ENCODE results near the gene NCS1.

The NCS1 gene

DNA sequence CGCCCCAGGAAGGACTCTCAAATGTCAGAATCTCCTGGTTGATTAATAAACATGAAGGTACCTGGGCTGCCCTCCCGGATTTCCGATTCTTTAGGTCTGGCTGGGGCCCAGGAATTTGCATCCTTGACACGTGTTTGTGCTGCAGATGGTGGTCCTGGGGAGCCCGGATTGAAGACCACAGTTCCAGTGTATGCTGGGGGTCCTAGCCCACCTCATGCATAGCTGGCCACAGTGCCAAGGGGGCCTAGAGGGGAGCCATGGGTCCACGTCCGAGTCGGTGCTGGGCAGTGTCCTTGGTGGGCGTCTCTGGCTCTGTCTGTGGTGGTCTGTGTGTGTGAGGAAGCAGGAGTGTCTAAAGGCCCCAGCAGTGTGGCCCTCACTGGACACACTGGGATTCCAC, 3.2 kb downstream of the NCS1 start:
- TF ChIP-seq CTCF (IDR thresholded peaks at IDR 0.05): no peak

GRCh38 chr9:130176760-130177159, 4.6 kb downstream of the NCS1 start:
- Histone ChIP-seq H3K27me3 (no peaks in the 10 kb centered on the region), H3K4me1 (peaks cover 5 to 79% (median 55%) of the 10 kb centered on the region in 4 donors), H3K4me3 (no peak overlapping the region), H3K27ac (peak overlapping the region; percentile 82 to 95), H3K9me3 (no peaks in the 10 kb centered on the region), H3K36me3 (no peaks in the 10 kb centered on the region)
- DNase-seq: no peak
- TF ChIP-seq CTCF (IDR thresholded peaks at IDR 0.05): no peak
- intact Hi-C loops (cut with DNase I; ENCODE audit: low total_unique reads): no loop called here

More for the DNA sequence above, 3.2 kb downstream of the NCS1 start:
- intact Hi-C loops (cut with DNase I; ENCODE audit: low total_unique reads): no loop called here
- Histone ChIP-seq H3K9me3 (no peaks in the 10 kb centered on the region), H3K4me1 (peaks cover 5 to 72% (median 54%) of the 10 kb centered on the region in 4 donors), H3K27ac (peak overlapping the region; percentile 90 to 95), H3K4me3 (no peak overlapping the region), H3K36me3 (no peaks in the 10 kb centered on the region), H3K27me3 (no peaks in the 10 kb centered on the region)
- no peak for DNase-seq

GRCh38 chr9:130177898-130178805, 5.9 kb downstream of the NCS1 start:
- H3K4me3 ChIP-seq: no peak overlapping the region
- no peaks in the 10 kb centered on the region for H3K9me3 ChIP-seq
- H3K27me3 ChIP-seq: no peaks in the 10 kb centered on the region
- no peak for TF ChIP-seq CTCF (IDR thresholded peaks at IDR 0.05)
- H3K4me1 ChIP-seq: peaks cover 5 to 91% (median 64%) of the 10 kb centered on the region in 4 donors
- H3K36me3 ChIP-seq: no peaks in the 10 kb centered on the region
- peak overlapping the region; percentile 82 to 95 for H3K27ac ChIP-seq
- no peak for DNase-seq
- intact Hi-C loops (cut with DNase I; ENCODE audit: low total_unique reads): no loop called here

GRCh38 chr9:130179331-130179907, 7.2 kb downstream of the NCS1 start:
- no peak for TF ChIP-seq CTCF (IDR thresholded peaks at IDR 0.05)
- intact Hi-C loops (cut with DNase I; ENCODE audit: low total_unique reads): no loop called here
- Histone ChIP-seq H3K36me3 (no peaks in the 10 kb centered on the region), H3K27me3 (no peaks in the 10 kb centered on the region), H3K4me1 (peaks cover 5 to 91% (median 64%) of the 10 kb centered on the region in 4 donors), H3K9me3 (no peaks in the 10 kb centered on the region), H3K27ac (peak overlapping the region; percentile 41 to 93), H3K4me3 (no peak overlapping the region)
- no peak for DNase-seq

DNA sequence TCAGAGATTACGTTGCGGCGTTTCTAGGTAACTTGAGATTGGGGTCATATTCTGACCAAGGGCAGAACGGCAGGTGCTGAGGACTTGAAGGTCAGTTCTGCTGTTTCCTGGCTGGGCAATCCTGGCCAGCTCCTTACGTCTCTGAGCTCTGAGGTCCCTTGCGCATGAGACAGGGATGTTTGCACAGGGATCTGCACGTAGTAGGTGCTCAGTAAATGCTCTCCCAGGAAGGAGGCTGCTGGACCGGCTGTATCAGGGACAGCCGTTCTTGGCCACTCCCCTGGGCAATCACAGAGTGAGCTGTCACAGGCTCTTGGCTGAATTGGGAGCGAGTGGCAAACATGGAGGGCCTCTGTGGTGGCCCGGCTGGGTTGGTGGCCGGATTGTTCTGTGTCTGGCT, 8.3 kb downstream of the NCS1 start:
- no peak for DNase-seq
- intact Hi-C loops (cut with DNase I; ENCODE audit: low total_unique reads): no loop called here
- Histone ChIP-seq H3K4me3 (no peak overlapping the region), H3K27me3 (no peaks in the 10 kb centered on the region), H3K36me3 (no peaks in the 10 kb centered on the region), H3K27ac (peak overlapping the region; percentile 93 to 95), H3K9me3 (no peaks in the 10 kb centered on the region), H3K4me1 (peaks cover 5 to 91% (median 66%) of the 10 kb centered on the region in 4 donors)
- TF ChIP-seq CTCF (IDR thresholded peaks at IDR 0.05): no peak

All from tibial artery (tissue), 4 donors.